GM12865 (cell line): ENCODE data around the gene HS6ST3.

ENCODE experiments used
- DNase-seq: peaks from one replicate; pipeline ENCODE4 v3.0.0; 2010; ENCODE audit warnings: low read depth
- H3K4me3 ChIP-seq: 2 replicates; pipeline ENCODE4 v1.5.1; 2011; ENCODE audit warnings: mild to moderate bottlenecking, low read depth, low read length, control low read depth
- CTCF ChIP-seq: IDR thresholded peaks from 2 replicates; pipeline ENCODE4 v1.5.1; 2011; ENCODE audit warnings: low read length, control low read depth, low read depth, inconsistent platforms; ENCODE audit not compliant: insufficient read depth; ENCODE audit errors: missing control alignments

Gene HS6ST3

GRCh38 chr13:96252903-96253302 lies 163.0 kb downstream of the HS6ST3 start:
- no peak for TF ChIP-seq CTCF
- no peak overlapping the region for H3K4me3 ChIP-seq
- DNase-seq, result no peak

DNA sequence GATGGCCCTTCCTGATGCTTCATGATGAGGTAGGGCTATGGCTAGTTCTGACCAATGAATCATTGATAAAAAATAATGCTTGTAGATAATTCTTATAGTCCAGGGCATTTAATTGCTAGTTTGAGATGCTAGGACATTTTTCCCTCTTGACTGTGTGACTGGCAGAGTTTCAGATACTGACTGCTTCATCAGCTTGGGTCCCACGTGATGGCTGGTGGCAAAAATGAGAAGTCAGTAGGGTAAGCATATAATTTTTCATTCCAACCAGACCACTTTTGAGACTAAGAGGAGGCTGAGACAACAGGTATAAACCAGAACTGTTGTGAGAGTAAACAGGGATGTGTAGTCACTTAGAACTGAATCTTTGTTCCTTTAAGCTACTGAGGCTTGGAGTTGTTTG lies 183.3 kb downstream of the HS6ST3 start:
- no peak for TF ChIP-seq CTCF
- no peak for DNase-seq
- no peak overlapping the region for H3K4me3 ChIP-seq

DNA sequence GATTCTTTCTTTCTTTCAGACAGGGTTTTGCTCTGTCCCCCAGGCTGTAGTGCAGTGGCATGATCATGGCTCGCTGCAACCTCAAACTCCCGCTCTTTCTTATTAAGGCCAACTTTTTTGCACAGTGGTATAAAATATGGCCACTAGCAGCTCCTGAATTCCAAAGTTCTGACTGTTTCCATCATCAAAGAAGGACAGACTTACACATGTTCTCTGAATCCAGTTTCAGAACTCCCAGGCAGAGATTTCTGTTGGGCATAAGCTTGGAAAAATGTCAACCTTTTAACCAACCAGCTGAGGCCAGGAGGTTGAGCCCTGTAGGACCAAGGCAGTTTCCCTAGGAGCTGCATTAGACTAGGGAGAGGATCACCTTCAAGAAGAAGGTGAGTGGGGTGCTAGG lies 184.1 kb downstream of the HS6ST3 start:
- no peak for DNase-seq
- no peak overlapping the region for H3K4me3 ChIP-seq
- no peak for TF ChIP-seq CTCF

DNA sequence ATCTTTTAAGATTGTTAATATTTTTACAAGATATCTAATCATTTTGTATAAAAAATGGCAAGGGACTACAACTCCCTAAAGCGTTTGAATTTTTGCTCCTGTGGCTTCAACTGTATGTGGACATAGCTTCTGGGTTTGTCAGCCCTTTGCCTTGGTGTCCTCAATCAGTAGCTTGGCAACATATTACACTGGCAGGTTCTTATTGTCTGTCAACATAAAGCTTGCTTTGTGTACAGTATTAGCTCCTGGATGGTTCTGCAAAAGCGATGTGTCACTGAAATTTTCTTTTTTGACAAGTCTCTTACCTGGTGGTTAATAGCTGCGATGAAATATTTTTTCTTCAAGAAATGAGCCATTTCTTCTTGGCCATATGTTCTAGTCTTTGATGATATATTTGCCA lies 190.0 kb downstream of the HS6ST3 start:
- DNase-seq, result no peak
- H3K4me3 ChIP-seq, result no peak overlapping the region
- TF ChIP-seq CTCF, result no peak

DNA sequence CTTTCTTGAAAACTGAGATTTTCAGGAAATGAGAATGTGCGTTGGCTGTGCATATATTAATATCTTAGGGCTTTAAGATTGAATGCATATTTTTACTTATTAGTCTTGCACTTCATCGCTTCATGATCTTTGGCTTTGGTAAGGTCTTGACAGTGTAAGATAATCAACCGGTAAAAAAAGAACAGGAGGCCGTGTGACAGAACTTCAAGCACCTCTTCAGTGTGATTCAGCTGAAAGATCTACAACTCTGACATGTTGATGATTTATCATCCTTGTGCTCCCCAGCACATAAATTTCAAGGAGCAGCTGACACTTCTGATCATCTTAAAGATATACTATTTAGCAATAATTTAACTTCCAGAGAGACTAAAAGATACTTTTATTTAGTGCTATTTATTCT lies 195.1 kb downstream of the HS6ST3 start:
- DNase-seq, result no peak
- TF ChIP-seq CTCF, result no peak
- no peak overlapping the region for H3K4me3 ChIP-seq

DNA sequence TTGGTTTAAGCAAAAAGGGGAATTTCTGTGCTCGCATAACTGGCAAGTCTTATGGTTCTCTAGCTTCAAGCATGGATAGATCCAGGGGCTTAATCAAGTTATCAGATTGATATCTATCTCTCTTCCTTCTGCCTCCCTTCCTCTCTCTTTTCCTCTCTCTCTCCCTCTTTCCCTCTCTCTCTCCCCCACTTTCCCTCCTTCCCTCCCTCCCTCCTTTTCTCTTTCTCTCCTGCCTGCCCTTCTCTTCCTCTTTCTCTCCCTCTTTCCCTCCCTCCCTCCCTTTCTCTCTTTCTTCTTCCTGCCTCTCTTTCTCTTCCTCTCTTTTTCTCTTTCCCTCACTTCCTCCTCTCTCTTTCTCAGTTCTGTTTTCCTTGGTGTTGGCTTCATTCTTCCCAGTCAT lies 195.8 kb downstream of the HS6ST3 start:
- TF ChIP-seq CTCF, result no peak
- no peak for DNase-seq
- H3K4me3 ChIP-seq, result no peak overlapping the region
